Measurements from ENCODE around the gene MLXIPL. TPM values are rescaled to one million over a fixed set of nuclear protein-coding genes. Genes with fewer than 3 reads are reported as not detected.

The MLXIPL gene
- total RNA-seq, 2 donors from 2014 or later = 9.8 to 123 TPM

DNA sequence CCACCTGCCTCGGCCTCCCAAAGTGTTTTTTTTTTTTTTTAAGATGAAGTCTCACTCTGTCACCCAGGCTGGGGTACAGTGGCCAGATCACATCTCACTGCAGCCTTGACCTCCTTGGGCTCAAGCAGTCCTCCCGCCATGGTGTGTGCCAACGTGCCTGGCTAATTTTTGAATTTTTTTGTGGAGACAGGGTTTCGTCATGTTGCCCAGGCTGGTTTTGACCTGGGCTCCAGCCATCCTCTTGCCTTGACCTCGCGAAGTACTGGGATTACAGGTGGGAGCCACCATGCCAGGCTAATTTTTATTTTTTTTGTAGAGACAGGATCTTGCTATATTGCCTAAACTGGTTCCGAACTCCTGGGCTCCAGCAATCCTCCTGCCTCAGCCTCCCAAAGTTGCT, 9.0 kb upstream of the MLXIPL start:
- no peaks in the 10 kb centered on the region for H3K4me1 ChIP-seq (replicated peaks)
- H3K27ac ChIP-seq = no peak overlapping the region
- TF ChIP-seq POLR2A (IDR thresholded peaks at IDR 0.05) = no peak
- no peak for TF ChIP-seq POLR2AphosphoS5 (IDR thresholded peaks at IDR 0.05)
- TF ChIP-seq, protein P1, sequence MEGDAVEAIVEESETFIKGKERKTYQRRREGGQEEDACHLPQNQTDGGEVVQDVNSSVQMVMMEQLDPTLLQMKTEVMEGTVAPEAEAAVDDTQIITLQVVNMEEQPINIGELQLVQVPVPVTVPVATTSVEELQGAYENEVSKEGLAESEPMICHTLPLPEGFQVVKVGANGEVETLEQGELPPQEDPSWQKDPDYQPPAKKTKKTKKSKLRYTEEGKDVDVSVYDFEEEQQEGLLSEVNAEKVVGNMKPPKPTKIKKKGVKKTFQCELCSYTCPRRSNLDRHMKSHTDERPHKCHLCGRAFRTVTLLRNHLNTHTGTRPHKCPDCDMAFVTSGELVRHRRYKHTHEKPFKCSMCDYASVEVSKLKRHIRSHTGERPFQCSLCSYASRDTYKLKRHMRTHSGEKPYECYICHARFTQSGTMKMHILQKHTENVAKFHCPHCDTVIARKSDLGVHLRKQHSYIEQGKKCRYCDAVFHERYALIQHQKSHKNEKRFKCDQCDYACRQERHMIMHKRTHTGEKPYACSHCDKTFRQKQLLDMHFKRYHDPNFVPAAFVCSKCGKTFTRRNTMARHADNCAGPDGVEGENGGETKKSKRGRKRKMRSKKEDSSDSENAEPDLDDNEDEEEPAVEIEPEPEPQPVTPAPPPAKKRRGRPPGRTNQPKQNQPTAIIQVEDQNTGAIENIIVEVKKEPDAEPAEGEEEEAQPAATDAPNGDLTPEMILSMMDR (IDR thresholded peaks at IDR 0.05) = no peak
- no peaks in the 10 kb centered on the region for H3K36me3 ChIP-seq
- 84% methylated on average over 7 of the region's 7 CpGs for WGBS
- DNase-seq (ENCODE audit: low spot score) = no peak
- H3K4me3 ChIP-seq = no peak overlapping the region
- H3K9me3 ChIP-seq = no peaks in the 10 kb centered on the region
- no peaks in the 10 kb centered on the region for H3K27me3 ChIP-seq (replicated peaks; ENCODE audit: insufficient read depth)
- intact Hi-C loops (cut with DNase I) = no loop called here

DNA sequence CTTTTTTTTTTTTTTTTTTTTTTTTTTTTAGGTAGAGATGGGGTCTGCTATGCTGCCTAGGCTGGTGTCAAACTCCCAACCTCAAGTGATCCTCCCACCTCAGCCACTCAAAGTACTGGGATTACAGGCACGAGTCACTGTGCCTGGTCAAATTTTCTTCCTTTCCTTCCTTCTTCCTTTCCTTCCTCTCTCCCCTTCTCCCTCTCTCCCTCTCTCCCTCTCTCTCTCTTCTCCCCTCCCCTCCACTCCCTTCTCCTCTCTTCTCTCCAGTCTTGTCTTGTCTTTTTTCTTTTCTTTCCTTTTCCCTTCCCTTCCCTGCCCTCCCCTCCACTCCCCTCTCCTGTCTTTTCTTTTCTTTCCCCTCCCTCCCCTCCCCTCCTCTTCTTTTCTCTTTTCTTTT, 7.2 kb upstream of the MLXIPL start:
- TF ChIP-seq, protein P1 (IDR thresholded peaks at IDR 0.05) = no peak
- TF ChIP-seq POLR2AphosphoS5 (IDR thresholded peaks at IDR 0.05) = no peak
- no peak for TF ChIP-seq POLR2A (IDR thresholded peaks at IDR 0.05)
- H3K4me1 ChIP-seq (replicated peaks) = no peaks in the 10 kb centered on the region
- H3K27ac ChIP-seq = no peak overlapping the region
- H3K36me3 ChIP-seq = no peaks in the 10 kb centered on the region
- H3K9me3 ChIP-seq = no peaks in the 10 kb centered on the region
- 50% methylated on average over 1 of the region's 1 CpG for WGBS
- no peak for DNase-seq (ENCODE audit: low spot score)
- H3K4me3 ChIP-seq = no peak overlapping the region
- intact Hi-C loops (cut with DNase I) = no loop called here
- H3K27me3 ChIP-seq (replicated peaks; ENCODE audit: insufficient read depth) = no peaks in the 10 kb centered on the region

DNA sequence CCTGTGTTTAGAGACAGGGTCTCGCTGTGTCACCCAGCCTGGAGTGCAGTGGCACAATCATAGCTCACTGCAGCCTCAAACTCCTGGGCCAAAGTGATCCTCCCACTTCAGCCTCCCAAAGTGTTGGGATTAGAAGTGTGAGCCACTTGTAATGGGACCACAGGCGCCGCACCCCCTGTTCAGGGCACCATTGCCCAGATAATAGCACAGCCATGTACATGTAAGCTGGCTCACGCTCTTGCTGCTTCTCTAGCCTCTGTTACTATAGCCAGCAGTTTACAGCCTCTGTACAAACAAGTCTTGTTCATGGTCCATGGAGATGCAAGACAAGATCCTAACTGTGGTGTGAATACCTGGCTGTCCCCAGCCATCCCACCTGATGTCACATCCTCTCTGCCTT, 4.2 kb upstream of the MLXIPL start:
- no peaks in the 10 kb centered on the region for H3K36me3 ChIP-seq
- 82% methylated on average over 4 of the region's 4 CpGs for WGBS
- intact Hi-C loops (cut with DNase I) = no loop called here
- TF ChIP-seq POLR2A (IDR thresholded peaks at IDR 0.05) = no peak
- no peak for TF ChIP-seq POLR2AphosphoS5 (IDR thresholded peaks at IDR 0.05)
- TF ChIP-seq, protein P1 (IDR thresholded peaks at IDR 0.05) = no peak
- H3K27me3 ChIP-seq (replicated peaks; ENCODE audit: insufficient read depth) = no peaks in the 10 kb centered on the region
- no peak overlapping the region for H3K4me3 ChIP-seq
- no peaks in the 10 kb centered on the region for H3K4me1 ChIP-seq (replicated peaks)
- no peak overlapping the region for H3K27ac ChIP-seq
- H3K9me3 ChIP-seq = no peaks in the 10 kb centered on the region
- no peak for DNase-seq (ENCODE audit: low spot score)

DNA sequence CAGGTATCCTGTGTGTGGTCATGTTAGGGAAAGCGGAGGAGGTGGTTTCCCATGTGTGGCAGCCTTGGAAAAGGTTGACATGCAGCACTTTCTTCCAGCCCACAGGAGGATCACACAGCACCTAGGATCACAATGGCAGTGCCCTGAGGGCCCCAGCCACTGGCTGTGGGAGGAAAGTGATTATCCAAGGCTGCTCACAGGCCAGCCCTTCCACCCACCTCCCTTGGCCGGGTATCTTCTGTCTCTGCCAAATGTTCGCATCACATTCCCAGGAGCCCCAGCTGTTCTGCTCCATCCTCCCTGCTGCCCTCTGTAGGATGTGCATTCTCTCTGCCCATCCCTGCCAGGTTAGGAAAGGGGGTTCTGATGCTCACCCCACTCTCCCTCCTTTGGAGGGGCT, 2.5 kb upstream of the MLXIPL start:
- WGBS = 18% methylated on average over 3 of the region's 3 CpGs
- Histone ChIP-seq H3K27ac (no peak overlapping the region), H3K4me3 (no peak overlapping the region), H3K9me3 (no peaks in the 10 kb centered on the region), H3K36me3 (no peaks in the 10 kb centered on the region), H3K4me1 (replicated peaks) (no peaks in the 10 kb centered on the region), H3K27me3 (replicated peaks; ENCODE audit: insufficient read depth) (no peaks in the 10 kb centered on the region)
- DNase-seq (ENCODE audit: low spot score) = no peak
- intact Hi-C loops (cut with DNase I) = no loop called here
- TF ChIP-seq POLR2A (IDR thresholded peaks at IDR 0.05) = no peak
- TF ChIP-seq POLR2AphosphoS5 (IDR thresholded peaks at IDR 0.05) = no peak
- TF ChIP-seq, protein P1 (IDR thresholded peaks at IDR 0.05) = no peak

DNA sequence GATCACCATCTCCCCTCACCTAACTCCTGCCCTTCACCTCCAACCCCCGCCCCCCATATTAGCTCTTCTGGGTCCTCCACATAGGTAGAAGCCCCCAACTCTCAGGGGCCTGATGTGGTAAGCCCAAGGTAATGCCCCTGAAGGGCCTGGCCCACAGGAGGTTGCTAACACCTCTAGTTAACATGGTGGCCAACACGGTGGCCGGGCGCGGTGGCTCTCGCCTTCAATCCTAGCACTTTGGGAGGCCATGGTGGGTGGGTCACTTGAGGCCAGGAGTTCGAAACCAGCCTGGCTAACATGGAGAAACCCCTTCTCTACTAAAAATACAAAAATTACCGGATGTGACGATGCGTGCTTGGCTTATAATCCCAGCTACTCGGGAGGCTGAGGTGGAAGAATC, 954 bp upstream of the MLXIPL start:
- Histone ChIP-seq H3K9me3 (no peaks in the 10 kb centered on the region), H3K27ac (no peak overlapping the region), H3K36me3 (no peaks in the 10 kb centered on the region), H3K4me3 (no peak overlapping the region), H3K4me1 (replicated peaks) (no peaks in the 10 kb centered on the region), H3K27me3 (replicated peaks; ENCODE audit: insufficient read depth) (no peaks in the 10 kb centered on the region)
- WGBS = 96% methylated on average over 11 of the region's 11 CpGs
- DNase-seq (ENCODE audit: low spot score) = no peak
- intact Hi-C loops (cut with DNase I) = no loop called here
- TF ChIP-seq POLR2AphosphoS5 (IDR thresholded peaks at IDR 0.05) = no peak
- TF ChIP-seq POLR2A (IDR thresholded peaks at IDR 0.05) = no peak
- TF ChIP-seq, protein P1 (IDR thresholded peaks at IDR 0.05) = no peak

Measured in prostate gland (tissue), 2 donors.